Skeletal muscle satellite cell (primary cell): ENCODE data around the gene MALRD1.

Source experiments
- H3K27me3 ChIP-seq: 2 replicates; pipeline ENCODE4 v1.7.0; 2013; ENCODE audit warnings: low read length; ENCODE audit not compliant: control insufficient read depth, insufficient read depth
- H3K36me3 ChIP-seq: 2 replicates; pipeline ENCODE4 v1.7.0; 2013; ENCODE audit warnings: mild to moderate bottlenecking, control low read depth, low read length; ENCODE audit not compliant: insufficient read depth
- H3K4me1 ChIP-seq: 2 replicates; pipeline ENCODE4 v1.7.0; 2013; ENCODE audit warnings: low read length; ENCODE audit not compliant: control insufficient read depth, insufficient read depth
- H3K4me2 ChIP-seq: 2 replicates; pipeline ENCODE4 v1.7.0; 2013; ENCODE audit warnings: mild to moderate bottlenecking, low read length
- H3K4me3 ChIP-seq: 2 replicates; pipeline ENCODE4 v1.7.0; 2013; ENCODE audit warnings: low read length
- H3K9ac ChIP-seq: 2 replicates; pipeline ENCODE4 v1.7.0; 2013; ENCODE audit warnings: mild to moderate bottlenecking, low read depth, low read length, moderate library complexity
- H3K9me3 ChIP-seq: replicated peaks from 2 replicates; pipeline ENCODE4 v1.7.0; 2013; ENCODE audit warnings: mild to moderate bottlenecking, control low read depth, low read length

MALRD1 gene

DNA sequence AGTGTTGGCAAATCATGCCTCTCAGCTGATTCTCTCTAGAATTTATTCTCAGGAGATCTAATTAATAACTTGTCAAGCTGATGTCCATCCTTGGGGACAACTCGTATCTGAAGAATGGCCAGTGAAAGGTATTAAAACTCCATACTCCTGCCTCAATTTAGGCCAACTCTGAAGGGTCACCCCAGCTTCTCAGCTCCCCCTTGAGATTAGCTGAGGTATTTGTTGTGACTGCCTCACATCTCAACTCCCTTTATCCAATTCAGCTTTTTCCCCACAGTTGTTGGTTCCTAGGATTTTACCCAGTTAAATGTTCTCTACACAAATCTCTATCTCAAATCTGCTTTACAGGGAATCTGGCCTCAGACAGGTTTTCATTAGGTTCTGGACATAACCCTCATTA lies 182.4 kb downstream of the MALRD1 start:
- H3K9ac ChIP-seq = no peak overlapping the region
- H3K9me3 ChIP-seq = no peaks in the 10 kb centered on the region
- no peaks in the 10 kb centered on the region for H3K27me3 ChIP-seq
- no peaks in the 10 kb centered on the region for H3K36me3 ChIP-seq
- no peak overlapping the region for H3K4me3 ChIP-seq
- no peak overlapping the region for H3K4me2 ChIP-seq
- H3K4me1 ChIP-seq = no peaks in the 10 kb centered on the region

DNA sequence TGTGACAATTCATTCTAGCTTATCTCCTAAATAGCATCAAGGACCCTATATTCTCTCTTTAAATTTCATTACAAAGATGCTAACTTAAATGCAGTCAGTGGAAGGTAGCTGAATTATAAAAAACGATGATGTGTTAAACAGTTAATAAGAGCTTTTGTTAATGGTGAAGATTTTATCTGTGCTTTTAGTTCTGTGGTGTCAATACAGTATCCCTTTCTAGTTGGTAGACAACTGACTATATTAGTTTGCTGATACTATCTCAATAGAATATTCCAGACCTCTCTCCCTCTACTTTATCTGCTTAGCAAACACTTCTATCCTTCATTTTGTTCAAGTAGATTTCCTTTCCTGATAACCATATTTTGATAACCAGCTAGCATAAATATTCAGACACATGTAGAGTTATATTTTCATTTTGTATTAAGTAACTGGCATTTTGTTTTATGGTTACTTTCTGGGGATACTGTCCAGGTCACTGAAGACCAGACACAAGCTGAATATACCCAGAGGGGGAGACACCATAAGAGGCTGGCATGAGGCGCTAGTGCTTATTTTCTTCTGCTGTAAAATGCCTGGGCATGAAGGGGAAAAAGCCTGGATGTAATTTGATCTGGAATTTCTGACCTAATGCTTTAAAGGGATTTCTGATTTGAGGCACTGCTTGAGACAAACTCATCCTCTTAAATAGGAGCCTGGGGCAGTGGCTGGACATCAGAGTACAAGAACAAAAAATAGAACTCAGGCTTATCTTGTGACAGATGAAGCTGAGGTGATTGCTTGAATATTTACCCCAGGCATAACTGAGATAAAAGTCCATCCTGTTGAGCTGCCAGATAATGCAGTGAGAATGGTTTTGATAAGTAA lies 197.5 kb downstream of the MALRD1 start:
- H3K4me2 ChIP-seq = no peak overlapping the region
- no peaks in the 10 kb centered on the region for H3K36me3 ChIP-seq
- H3K27me3 ChIP-seq = no peaks in the 10 kb centered on the region
- H3K4me3 ChIP-seq = no peak overlapping the region
- H3K4me1 ChIP-seq = no peaks in the 10 kb centered on the region
- H3K9me3 ChIP-seq = no peaks in the 10 kb centered on the region
- H3K9ac ChIP-seq = no peak overlapping the region

DNA sequence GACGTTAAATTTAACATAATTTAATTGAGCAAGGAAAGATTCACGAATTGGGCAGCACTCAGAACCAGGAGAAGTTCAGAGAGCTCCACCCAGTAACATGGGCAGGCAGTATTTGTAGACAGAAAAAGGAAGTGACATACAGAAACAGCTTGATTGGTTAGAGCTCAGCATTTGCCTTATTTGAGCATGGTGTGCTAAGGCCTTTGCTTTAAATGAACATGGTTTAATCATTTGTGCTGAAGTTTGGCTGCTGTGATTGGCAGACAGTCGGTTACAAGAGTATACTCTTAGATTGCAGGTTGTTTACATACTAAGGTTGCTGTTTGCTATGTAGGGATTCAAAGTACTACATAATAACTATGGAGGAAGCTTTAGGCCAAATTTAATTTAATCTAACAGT lies 199.2 kb downstream of the MALRD1 start:
- no peaks in the 10 kb centered on the region for H3K36me3 ChIP-seq
- no peak overlapping the region for H3K9ac ChIP-seq
- no peaks in the 10 kb centered on the region for H3K9me3 ChIP-seq
- H3K4me3 ChIP-seq = no peak overlapping the region
- no peak overlapping the region for H3K4me2 ChIP-seq
- H3K27me3 ChIP-seq = no peaks in the 10 kb centered on the region
- no peaks in the 10 kb centered on the region for H3K4me1 ChIP-seq

DNA sequence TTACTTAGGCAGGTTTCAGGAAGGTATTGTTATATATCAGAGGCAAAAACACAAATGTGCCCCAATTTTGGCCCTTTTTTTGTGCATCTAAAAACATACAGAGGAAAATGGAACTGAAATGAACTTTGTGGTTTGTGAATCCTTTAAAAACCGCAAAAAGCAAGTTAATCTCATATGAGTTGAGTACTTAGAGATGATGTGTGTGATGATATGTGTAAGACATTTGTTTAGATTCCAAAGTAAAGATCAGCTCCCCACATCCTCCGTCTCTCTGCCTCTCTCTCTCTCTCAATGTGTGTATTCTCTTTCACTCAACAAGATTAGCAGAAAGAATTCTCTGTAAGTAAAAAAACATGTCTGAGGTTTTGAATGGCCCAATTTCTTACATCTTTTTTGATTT lies 201.9 kb downstream of the MALRD1 start:
- H3K36me3 ChIP-seq = no peaks in the 10 kb centered on the region
- no peak overlapping the region for H3K4me2 ChIP-seq
- H3K9ac ChIP-seq = no peak overlapping the region
- no peak overlapping the region for H3K4me3 ChIP-seq
- no peaks in the 10 kb centered on the region for H3K27me3 ChIP-seq
- H3K4me1 ChIP-seq = no peaks in the 10 kb centered on the region
- no peaks in the 10 kb centered on the region for H3K9me3 ChIP-seq

DNA sequence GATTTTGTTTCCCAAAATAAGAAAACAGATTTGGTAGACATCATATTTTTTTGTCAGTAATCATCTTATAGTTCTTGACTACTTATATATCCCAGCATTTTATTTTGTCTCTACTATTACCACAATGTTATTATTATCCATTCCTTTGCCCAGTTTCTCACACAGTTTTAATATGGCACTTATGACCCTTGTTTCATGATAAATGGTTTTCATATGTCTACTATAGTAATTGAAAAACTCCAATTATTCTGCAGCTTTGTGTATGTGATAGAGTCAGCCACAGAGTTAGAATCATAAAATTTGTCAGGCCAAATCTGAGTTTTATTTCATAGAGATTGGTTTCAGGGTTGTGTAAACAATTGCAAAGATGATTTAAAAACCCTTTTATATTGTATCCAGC lies 203.9 kb downstream of the MALRD1 start:
- Histone ChIP-seq H3K4me1 (no peaks in the 10 kb centered on the region), H3K4me2 (no peak overlapping the region), H3K9ac (no peak overlapping the region), H3K27me3 (no peaks in the 10 kb centered on the region), H3K36me3 (no peaks in the 10 kb centered on the region), H3K9me3 (no peaks in the 10 kb centered on the region), H3K4me3 (no peak overlapping the region)

- Histone ChIP-seq H3K4me1 (no peaks in the 10 kb centered on the region), H3K9me3 (no peaks in the 10 kb centered on the region), H3K27me3 (no peaks in the 10 kb centered on the region), H3K36me3 (no peaks in the 10 kb centered on the region), H3K4me3 (no peak overlapping the region), H3K9ac (no peak overlapping the region), H3K4me2 (no peak overlapping the region)
Measured at GRCh38 chr10:19256331-19256730, 207.7 kb downstream of the MALRD1 start.

DNA sequence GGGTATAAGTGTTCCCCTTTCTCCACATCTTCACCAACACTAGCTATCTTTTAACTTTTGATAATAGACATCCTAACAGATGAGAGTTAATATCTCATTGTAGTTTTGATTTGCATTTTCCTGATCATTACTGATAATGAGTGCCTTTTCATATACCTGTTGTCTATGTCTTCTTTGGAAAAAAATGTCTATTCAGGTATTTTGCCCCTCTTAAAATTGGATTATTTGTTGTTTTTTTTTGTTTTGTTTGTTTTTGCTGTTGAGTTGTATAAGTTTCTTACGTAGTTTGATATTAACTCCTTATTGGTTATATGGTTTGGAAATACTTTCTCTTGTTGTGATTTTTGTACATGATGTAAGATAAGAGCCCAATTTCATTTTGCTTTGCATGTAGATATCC lies 214.7 kb downstream of the MALRD1 start:
- H3K9ac ChIP-seq = no peak overlapping the region
- H3K9me3 ChIP-seq = no peaks in the 10 kb centered on the region
- H3K4me1 ChIP-seq = no peaks in the 10 kb centered on the region
- H3K36me3 ChIP-seq = no peaks in the 10 kb centered on the region
- H3K4me3 ChIP-seq = no peak overlapping the region
- no peak overlapping the region for H3K4me2 ChIP-seq
- no peaks in the 10 kb centered on the region for H3K27me3 ChIP-seq

- Histone ChIP-seq H3K4me1 (no peaks in the 10 kb centered on the region), H3K27me3 (no peaks in the 10 kb centered on the region), H3K9ac (no peak overlapping the region), H3K4me2 (no peak overlapping the region), H3K36me3 (no peaks in the 10 kb centered on the region), H3K9me3 (no peaks in the 10 kb centered on the region), H3K4me3 (no peak overlapping the region)
Measured at GRCh38 chr10:19283285-19283684, 234.7 kb downstream of the MALRD1 start.

DNA sequence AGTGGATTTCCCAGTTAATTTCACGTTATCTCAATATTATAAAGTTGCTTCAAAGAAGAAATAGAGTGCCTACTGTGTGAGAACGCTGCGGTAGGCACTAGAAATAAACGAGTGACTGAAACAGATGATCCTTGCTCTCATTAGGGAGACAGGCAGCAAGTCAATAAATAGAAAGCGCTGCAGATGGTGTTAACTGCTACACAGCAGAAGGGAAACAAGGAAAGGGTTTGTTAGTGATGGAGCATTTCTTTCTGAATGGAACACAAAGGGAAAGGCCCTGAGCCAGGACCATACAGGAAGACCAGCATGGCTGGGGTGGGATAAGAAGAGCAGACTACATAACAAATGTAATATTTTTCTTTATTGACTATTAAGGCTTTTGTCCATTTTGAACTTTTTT lies 235.2 kb downstream of the MALRD1 start:
- Histone ChIP-seq H3K27me3 (no peaks in the 10 kb centered on the region), H3K4me3 (no peak overlapping the region), H3K36me3 (no peaks in the 10 kb centered on the region), H3K4me2 (no peak overlapping the region), H3K9ac (no peak overlapping the region), H3K4me1 (no peaks in the 10 kb centered on the region), H3K9me3 (no peaks in the 10 kb centered on the region)

- Histone ChIP-seq H3K4me2 (no peak overlapping the region), H3K36me3 (no peaks in the 10 kb centered on the region), H3K4me3 (no peak overlapping the region), H3K4me1 (no peaks in the 10 kb centered on the region), H3K9ac (no peak overlapping the region), H3K27me3 (no peaks in the 10 kb centered on the region), H3K9me3 (no peaks in the 10 kb centered on the region)
Measured at GRCh38 chr10:19290770-19291169, 242.2 kb downstream of the MALRD1 start.

- Histone ChIP-seq H3K36me3 (no peaks in the 10 kb centered on the region), H3K9ac (no peak overlapping the region), H3K4me1 (no peaks in the 10 kb centered on the region), H3K9me3 (no peaks in the 10 kb centered on the region), H3K4me2 (no peak overlapping the region), H3K4me3 (no peak overlapping the region), H3K27me3 (no peaks in the 10 kb centered on the region)
Measured at GRCh38 chr10:19294233-19294632, 245.6 kb downstream of the MALRD1 start.

DNA sequence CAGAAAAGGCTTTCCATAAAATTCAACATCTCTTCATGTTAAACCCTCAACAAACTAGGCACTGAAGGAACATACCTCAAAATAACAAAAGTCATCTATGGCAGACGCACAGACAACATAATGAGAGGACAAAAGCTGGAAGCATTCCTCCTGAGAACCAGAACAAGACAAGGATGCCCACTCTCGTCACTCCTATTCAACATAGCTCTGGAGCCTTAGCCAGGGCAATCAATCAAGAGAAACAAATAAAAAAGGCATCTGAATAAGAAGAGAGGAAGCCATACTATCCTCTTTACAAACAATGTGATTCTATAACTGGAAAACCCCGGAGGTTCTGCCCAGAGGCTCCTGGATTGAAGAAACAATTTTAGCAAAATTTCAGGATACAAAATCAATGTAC lies 251.0 kb downstream of the MALRD1 start:
- no peaks in the 10 kb centered on the region for H3K36me3 ChIP-seq
- H3K4me1 ChIP-seq = peaks cover 13% of the 10 kb centered on the region
- H3K4me2 ChIP-seq = no peak overlapping the region
- H3K4me3 ChIP-seq = no peak overlapping the region
- no peaks in the 10 kb centered on the region for H3K9me3 ChIP-seq
- H3K27me3 ChIP-seq = no peaks in the 10 kb centered on the region
- H3K9ac ChIP-seq = no peak overlapping the region
